Stimulated activated CD8-positive, alpha-beta memory T cell treated with anti-CD3 and anti-CD28 coated beads, Interleukin-15, amount 100 ng/mL, for 4 hours (primary cell): Measurements from ENCODE around the gene AFF2.

ENCODE experiments used
- DNase-seq, 2 donors: peaks; one replicate each; pipeline ENCODE4 v3.0.0-alpha.2; 2020; ENCODE audit warnings: low read depth in 2 of 2

Gene AFF2

GRCh38 chrX:148723551-148723950 is 223.1 kb downstream of the AFF2 start:
- DNase-seq, result no peak

- DNase-seq, result no peak
Measured at GRCh38 chrX:148728901-148729300, 228.5 kb downstream of the AFF2 start.

- DNase-seq, result no peak
Measured at GRCh38 chrX:148732743-148733142, 232.3 kb downstream of the AFF2 start.

GRCh38 chrX:148741441-148741840 is 241.0 kb downstream of the AFF2 start:
- DNase-seq, result no peak

GRCh38 chrX:148755111-148755510 is 254.7 kb downstream of the AFF2 start:
- DNase-seq, result no peak

GRCh38 chrX:148763896-148764295 is 263.5 kb downstream of the AFF2 start:
- DNase-seq, result no peak

GRCh38 chrX:148768296-148768695 is 267.9 kb downstream of the AFF2 start:
- DNase-seq, result no peak

GRCh38 chrX:148771440-148771839 is 271.0 kb downstream of the AFF2 start:
- DNase-seq, result no peak

- DNase-seq, result no peak
Measured at GRCh38 chrX:148774276-148774675, 273.9 kb downstream of the AFF2 start.

- no peak for DNase-seq
Measured at GRCh38 chrX:148784137-148784536, 283.7 kb downstream of the AFF2 start.

GRCh38 chrX:148784856-148785255 is 284.4 kb downstream of the AFF2 start:
- no peak for DNase-seq

GRCh38 chrX:148785256-148785655 is 284.8 kb downstream of the AFF2 start:
- DNase-seq, result no peak

- DNase-seq, result no peak
Measured at GRCh38 chrX:148788449-148788848, 288.0 kb downstream of the AFF2 start.

- DNase-seq, result no peak
Measured at GRCh38 chrX:148794350-148794749, 293.9 kb downstream of the AFF2 start.

- no peak for DNase-seq
Measured at GRCh38 chrX:148804579-148805355, 304.4 kb downstream of the AFF2 start.

GRCh38 chrX:148806145-148806870 is 305.9 kb downstream of the AFF2 start:
- no peak for DNase-seq

GRCh38 chrX:148808833-148809232 is 308.4 kb downstream of the AFF2 start:
- no peak for DNase-seq

- no peak for DNase-seq
Measured at GRCh38 chrX:148811236-148811635, 310.8 kb downstream of the AFF2 start.

GRCh38 chrX:148813422-148813821 is 313.0 kb downstream of the AFF2 start:
- no peak for DNase-seq

GRCh38 chrX:148813967-148814366 is 313.6 kb downstream of the AFF2 start:
- DNase-seq, result no peak

- DNase-seq, result no peak
Measured at GRCh38 chrX:148815218-148815961, 315.0 kb downstream of the AFF2 start.

- DNase-seq, result no peak
Measured at GRCh38 chrX:148823986-148824385, 323.6 kb downstream of the AFF2 start.

- DNase-seq, result no peak
Measured at GRCh38 chrX:148825696-148826095, 325.3 kb downstream of the AFF2 start.
